ENCODE measurements around the gene CC2D2B.
A peak's percentile ranks its signal among the peaks of the same experiment; 100 is the strongest.
"Not testable (repeated sequence)": the region's sequence is repeated elsewhere in the genome, so short reads cannot be mapped to it uniquely, and the experiment has no call there.

Gene CC2D2B

GRCh38 chr10:96022739-96023138 lies 115.0 kb downstream of the CC2D2B start:
- no peak for DNase-seq

- no peak for DNase-seq
Observed at GRCh38 chr10:96023168-96023567, 115.4 kb downstream of the CC2D2B start.

DNA sequence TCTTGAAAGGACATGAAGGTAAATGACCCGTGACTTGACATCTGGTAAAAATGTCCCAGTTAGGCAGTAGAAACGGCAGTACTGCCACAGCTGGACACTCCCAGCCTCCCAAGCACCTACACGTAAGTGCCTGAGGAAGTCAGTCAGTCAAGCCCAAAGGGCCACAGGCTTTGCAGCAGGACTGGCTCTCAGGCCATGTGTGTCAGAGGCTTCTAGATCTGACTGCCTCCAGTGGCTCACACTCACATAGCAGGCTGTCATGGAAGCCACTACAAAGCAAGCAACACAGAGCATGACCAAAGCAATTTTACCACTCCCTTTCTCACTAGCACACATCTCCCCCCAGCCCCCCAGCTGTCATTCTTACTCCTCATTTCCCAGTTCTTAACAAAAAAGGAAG lies 117.8 kb downstream of the CC2D2B start:
- DNase-seq = no peak

GRCh38 chr10:96034625-96035024 lies 126.8 kb downstream of the CC2D2B start:
- DNase-seq = no peak

- DNase-seq = no peak
Observed at GRCh38 chr10:96038476-96039387, 131.0 kb downstream of the CC2D2B start.

DNA sequence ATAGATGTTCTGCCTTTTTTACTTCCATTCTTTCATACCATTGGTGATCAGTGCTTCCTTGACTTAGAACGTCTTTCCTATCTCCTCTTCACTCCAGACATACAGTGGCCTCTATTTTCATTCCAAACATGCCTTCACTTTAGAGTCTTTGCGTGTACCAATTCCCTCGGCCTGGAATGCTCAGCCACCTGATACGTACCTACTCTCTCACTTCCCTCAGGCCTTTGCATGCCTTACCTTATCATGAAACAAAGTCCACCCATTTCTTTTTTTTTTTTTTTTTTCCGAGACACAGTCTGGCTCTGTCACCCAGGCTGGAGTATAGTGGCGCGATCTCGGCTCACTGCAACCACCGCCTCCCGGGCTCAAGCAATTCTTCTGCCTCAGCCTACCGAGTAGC lies 133.4 kb downstream of the CC2D2B start:
- DNase-seq = no peak

DNA sequence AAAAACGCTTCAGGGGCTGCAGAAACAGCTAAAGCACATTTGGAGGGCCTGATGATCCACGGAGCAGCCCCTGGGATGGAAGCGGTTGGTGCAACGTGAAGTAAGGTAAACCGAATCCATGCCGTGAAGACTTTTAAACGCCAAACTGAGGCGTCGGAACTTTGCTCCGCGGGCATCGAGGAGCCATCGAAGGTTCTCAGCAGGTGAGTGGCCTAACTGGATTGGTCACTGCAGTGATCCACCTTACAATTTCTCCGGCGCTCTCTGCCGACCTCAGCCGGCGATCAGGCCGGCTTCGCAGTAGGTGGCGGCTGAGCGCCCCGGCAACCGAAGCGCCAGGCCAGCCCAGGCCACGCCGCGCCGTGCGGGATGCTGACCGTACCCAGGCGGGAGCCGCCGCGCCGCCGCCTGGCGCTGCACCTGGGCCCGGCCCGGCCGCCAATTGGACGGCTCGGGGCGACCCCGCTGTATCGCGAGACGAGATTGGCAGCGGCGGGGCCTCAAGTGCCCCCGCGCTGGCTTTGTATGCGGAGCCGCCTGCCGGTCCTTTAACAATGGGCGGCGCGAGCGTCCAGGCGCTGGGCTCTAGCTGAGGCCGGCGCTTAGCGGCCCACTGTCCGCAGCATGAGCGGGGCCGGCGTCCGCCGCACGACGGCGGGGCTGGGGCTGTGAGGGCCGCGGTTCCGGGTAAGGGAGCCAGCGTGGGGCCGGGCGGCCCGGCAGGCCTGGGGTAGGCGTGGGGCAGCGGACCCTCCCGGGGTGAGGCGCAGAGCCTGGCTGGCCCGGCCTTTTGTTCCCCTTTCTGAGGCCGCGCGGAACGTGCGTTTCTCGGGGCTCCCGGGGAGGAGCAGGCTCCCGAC lies 135.5 kb downstream of the CC2D2B start, which contains the start of gene CCNJ:
TSS of gene CCNJ (plus strand) at position 551 of the 860 bp plus-strand sequence. CDS start 811 bp downstream, outside the sequence.
- DNase-seq = peak; percentile 86

- DNase-seq = peak; percentile 28
Observed at GRCh38 chr10:96043893-96044715, 136.3 kb downstream of the CC2D2B start.

DNA sequence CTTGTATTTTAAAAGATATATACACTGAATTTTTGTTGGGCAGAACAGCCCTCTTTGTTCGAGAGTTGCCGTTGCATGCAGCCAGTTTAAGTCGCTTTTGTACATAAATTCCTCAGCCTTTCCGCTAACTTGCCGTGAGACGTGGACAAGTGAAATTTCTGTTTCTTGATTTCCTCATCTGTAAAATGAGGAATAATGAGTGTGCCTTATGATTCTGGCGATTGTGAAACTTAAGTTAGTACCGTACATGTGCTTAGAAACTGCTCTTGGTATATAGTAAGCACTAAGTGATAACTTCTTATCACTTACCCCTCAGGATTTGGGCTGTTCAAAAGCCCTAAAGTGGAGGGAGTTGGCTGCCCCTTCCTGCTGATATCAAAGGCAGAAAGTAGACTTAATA lies 137.0 kb downstream of the CC2D2B start:
- DNase-seq = no peak

DNA sequence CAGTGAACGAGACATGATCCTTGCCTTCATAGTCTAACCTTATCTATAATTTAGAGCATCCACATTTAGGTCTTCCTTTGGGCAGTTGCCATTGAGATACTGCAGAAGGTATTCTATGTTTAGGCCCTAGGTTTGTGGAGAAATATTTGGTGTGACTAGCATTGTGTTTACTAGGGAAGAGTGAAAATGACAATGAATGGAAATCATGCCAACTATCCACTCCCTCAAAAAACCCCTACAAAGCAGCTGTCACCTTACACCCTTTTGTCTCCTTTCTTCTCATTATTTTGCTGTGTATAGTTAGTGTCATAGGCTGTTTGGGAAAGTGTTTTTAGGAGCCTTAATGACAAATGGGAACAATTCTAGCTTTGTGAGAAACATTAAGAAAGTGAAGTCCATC lies 138.8 kb downstream of the CC2D2B start:
- DNase-seq = no peak

GRCh38 chr10:96047004-96047649 lies 139.4 kb downstream of the CC2D2B start:
- no peak for DNase-seq

DNA sequence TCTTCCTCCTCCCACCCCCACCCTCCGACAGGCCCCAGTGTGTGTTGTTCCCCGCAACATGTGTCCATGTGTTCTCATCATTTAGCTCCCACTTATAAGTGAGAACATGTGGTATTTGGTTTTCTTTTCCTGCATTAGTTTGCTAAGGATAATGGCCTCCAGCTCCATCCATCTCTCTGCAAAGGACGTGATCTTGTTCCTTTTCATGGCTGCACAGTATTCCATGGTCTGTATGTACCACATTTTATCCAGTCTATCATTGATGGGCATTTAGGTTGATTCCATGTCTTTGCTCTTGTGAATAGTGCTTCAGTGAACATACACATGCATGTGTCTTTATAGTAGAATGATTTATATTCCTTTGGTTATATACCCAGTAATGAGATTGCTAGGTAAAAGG lies 140.2 kb downstream of the CC2D2B start:
- DNase-seq = not testable (repeated sequence)

- no peak for DNase-seq
Observed at GRCh38 chr10:96049340-96049739, 141.6 kb downstream of the CC2D2B start.

DNA sequence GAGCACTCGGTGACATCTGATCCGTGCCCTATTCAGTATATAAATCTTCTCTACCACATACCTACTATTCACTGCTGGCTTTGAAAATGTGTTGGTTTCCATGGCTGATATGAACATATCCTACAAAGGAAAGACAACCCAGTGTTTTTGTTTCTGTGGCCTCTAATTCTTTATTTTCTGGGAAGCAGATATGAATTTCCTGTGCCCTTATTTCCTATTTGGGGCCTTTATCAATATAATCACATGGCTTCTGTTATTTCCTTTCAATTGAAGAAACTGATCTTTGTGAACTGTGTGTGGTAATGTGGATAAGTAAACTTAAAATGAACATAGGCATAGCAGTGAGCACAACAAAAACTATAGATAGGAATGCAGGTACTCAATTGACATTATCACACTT lies 146.2 kb downstream of the CC2D2B start:
- no peak for DNase-seq

GRCh38 chr10:96056787-96057186 lies 149.0 kb downstream of the CC2D2B start:
- DNase-seq = no peak

GRCh38 chr10:96061232-96061631 lies 153.5 kb downstream of the CC2D2B start:
- DNase-seq = no peak

DNA sequence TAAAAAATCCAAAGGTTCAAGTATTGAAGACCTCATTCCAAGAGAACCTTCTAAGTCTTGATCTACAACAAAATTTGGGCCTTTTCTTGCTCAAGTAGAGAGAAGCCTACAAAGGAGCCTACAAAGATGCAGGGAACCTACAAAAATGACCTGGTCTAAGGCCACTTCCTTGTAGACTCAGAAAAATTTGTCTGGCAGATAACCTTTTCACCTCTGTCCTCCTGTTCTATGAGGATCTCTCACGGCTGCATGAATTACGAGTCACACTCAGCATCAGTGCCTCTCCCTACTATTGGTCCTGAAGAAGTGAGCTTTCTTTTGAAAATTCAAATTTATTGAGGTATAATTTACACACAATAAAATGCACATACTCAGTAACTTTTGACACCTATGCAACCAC lies 164.9 kb downstream of the CC2D2B start:
- DNase-seq = no peak

- DNase-seq = no peak
Observed at GRCh38 chr10:96073722-96074121, 165.9 kb downstream of the CC2D2B start.

DNA sequence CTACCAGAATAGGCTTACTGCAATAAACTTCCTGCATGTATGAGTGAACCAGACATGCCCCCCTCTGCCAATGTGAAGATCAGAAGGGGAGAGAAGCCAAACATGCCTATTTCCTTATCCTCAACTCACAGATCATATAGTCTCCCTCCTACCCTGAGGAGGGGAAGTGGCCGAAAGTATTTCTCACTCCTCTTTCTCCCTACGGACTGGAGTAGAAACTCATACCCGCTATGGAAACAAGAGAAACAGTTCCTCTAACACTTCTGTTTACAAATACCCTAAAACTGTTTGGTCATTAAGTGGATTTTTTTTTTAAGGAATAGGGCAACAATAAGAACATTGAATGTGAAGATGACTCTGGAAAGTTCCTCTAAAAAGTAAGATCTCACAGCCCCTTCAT lies 167.0 kb downstream of the CC2D2B start:
- DNase-seq = no peak

DNA sequence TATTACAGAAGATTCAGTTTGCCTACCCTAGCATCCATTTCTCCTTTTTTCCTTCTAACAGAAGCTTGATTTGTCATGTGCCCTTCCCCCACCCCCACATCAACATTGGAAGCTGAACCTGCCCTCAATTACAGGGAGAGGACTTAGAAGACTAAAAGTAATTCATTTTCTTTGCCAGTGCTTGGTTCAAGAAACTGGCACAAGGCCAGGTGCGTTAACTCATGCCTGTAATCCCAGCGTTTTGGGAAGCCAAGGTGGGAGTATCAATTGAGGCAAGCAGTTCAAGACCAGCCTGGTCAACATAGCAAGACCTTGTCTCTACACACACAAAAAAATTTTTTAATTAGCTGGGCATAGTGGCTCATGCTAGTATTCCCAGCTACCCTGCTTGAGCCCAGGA lies 168.2 kb downstream of the CC2D2B start:
- DNase-seq = no peak

GRCh38 chr10:96077156-96077555 lies 169.4 kb downstream of the CC2D2B start:
- DNase-seq = no peak

DNA sequence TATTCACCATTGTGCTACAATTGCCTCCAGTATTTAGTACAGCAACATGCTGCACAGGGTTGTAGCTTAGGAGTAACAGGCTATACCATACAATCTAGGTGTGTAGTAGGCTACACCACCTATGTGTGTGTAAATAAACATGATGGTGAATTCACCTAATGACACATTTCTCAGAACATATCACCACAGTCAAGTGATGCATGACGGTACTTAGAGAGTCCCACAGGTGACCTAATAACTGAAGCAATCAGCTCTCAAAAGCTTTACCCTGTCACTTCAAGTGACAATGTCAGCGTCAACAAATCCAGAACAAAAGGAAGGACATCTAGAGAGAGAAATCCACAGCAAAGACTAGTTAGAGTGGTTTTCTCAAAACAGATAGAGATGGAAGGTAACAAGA lies 174.4 kb downstream of the CC2D2B start:
- DNase-seq = no peak
